Fibroblast of skin of right biceps (primary cell): ENCODE measurements around the gene POU2AF3.
"Not testable (repeated sequence)": the region's sequence is repeated elsewhere in the genome, so short reads cannot be mapped to it uniquely, and the experiment has no call there.

Source experiments
- DNase-seq: peaks from one replicate; pipeline ENCODE4 v3.0.0-alpha.2; 2013

Gene POU2AF3

DNA sequence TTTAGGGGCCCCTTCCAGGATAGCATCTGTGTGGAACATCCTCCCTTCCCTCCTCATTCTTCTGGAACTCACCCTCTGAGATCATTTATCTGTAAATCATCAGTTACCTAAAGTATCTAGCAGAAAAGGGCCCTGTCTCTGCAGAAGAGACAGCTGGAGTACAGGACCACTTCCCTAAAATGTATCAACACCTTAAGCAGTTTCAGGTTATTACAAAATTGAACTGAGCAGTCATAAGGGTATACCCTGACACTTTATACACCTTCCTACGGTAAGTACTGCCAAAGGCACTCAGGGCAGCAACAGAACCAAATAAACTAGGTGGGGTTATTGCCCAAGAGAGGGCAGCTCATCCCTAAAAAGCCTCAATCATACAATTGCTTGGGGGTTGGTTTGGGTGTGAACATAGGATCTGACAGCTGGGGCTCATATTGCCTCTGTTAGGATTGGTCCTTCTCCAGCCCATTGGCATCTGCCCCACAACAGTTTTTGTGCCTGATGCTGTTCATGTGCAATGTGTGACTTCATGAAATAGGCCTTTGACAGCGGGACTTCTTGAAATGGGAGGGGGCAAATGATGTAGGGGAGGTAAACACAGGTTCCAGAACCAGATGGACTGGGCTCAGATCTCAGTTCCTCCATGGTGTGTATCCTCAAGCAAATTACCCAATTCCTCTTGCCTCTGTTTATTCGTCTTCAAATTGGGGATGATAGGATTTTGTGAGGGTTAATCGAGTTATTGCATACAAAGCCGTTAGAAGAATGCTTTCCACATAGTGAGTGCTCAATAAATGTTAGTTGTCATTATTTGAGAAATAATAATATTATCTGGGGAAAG is 2.9 kb downstream of the POU2AF3 start:
- no peak for DNase-seq

DNA sequence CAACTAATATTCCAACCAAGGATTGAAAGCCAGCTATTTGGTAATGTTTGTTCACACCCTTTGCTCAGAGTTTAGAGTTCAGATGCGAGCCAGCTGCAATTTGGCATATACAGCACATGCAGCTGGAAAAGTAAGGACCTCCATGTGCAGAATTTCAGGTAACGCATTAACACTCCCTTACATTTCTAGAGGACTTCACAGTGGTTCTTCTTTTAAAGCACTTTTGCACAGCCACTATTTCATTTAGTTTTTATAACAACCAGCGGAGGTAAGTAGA is 3.4 kb downstream of the POU2AF3 start:
- DNase-seq, result no peak

DNA sequence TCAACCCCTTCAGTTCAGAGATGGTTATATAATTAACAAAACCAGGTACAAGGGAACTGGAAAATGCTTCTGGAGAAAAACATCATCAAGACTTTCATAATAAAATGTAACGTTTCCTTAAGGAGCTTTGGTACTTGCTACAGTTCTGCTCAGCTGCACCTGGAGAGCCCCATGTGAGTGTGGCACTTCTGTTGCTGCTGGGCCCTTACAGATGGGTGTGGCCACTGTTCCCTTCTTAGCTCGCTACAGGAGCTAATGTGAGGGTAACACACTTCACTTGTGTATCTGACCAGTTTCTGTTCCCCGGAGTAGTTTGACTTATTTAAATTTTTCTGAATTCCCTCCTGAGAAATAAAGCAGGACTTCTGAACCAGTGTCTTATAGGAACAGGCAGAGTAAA is 4.0 kb downstream of the POU2AF3 start:
- no peak for DNase-seq

DNA sequence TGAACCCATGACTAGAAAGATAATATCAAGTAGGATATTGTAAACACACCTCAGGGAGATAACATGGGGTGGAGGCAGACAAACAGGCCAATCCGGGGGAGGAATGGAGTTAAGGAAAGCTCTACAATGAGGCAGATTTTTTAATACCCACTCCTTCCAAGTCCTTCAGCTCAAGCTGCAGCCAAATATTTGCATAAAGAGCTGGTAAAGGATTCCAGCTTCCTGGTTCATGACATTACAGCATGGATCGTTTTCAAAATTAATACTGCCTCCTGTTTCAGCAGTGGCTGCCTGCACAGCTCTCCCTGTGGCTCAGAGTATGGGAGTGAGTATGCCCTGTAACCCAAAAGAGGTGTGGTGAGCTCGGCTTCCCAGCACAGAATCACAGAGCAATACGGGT is 5.1 kb downstream of the POU2AF3 start:
- no peak for DNase-seq

DNA sequence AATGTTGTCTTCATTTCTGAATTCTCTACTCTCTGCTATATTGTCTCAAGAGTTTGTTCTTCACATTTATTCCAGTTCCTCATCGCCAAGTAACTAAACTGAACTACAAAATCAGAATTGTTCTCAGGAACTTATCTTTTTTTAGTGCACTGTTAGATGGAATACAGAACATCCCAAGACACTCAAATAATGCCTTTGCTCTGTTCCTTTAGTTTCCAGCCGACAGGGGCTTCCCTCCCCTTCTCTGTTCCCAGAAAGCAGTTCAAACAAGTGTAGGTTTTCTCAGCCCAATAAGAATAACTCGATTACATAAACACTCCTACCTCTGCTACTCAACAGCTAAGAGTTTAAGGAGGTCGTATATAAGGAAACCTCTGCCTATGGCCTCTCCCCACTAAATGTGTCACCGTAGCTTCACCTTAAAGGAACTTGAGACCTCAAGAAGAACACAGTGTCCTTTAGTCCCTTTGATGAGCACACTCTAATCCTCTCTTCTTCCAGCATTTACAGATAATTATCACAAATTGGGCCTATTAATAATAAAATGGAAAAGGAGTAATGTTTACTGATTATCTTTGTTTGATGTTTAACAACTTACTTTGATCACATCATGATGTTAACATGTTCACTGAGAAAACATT is 6.9 kb downstream of the POU2AF3 start:
- DNase-seq, result no peak

DNA sequence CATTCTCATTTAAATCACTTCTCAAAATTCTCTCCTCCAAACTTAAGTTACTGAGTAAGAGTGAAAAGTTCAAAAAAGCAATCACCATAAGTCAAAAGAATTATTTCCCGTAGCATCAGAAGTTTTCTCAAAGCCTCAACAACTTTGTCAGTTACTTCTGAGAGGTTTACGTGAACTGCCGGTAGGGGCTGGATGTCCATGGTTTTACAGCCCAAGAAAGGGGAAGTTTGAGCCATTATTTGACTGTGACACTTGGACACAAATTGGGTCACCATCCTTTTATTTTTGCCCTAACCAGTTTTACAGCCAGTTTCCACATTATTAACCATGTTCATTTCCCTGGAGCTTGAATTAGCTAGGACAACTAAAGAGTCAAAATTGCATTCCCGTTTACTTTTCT is 7.5 kb downstream of the POU2AF3 start:
- DNase-seq, result no peak

DNA sequence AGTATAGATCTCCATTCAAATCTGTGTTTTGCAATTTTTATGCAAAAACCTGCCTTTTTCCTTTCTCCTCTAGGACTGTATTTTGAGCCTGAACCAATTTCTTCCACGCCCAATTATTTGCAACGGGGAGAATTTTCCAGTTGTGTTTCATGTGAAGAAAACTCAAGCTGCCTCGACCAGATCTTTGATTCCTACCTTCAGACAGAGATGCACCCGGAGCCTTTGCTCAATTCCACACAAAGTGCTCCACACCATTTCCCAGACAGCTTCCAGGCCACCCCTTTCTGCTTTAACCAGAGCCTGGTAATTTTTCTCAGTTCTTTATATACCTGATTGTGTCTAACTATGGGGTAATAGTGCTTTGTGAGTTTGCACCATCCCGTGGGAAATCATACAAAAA is 8.0 kb downstream of the POU2AF3 start:
- DNase-seq, result no peak

DNA sequence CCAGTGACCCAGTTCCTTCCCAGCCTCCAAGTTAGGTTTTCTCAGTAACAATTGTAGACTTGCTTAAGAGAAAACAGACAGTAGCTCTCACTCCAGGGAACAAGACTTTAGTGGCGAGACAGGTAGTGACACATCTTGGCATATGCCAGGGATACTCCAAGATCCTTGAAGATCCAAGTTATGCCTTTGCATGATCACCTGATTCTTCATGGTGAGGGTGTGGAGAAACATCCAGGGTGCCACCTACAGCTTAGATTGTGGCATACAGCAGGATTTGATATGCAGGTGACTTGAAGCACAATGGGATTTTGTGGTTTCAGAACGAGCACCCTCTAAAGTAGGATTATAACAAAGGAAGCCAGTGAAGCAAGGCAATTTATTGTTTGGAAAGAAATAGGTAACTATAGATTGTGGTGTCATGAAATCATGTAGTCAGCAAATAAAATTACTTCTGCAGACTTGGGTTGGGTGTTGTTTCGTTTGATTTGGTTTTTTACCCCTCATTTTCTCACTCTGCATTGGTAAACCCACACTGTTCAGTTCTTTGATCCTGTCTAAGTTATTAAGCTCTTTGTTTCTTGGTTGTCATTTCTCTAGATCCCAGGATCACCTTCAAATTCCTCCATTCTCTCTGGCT is 9.2 kb downstream of the POU2AF3 start:
- DNase-seq, result no peak

DNA sequence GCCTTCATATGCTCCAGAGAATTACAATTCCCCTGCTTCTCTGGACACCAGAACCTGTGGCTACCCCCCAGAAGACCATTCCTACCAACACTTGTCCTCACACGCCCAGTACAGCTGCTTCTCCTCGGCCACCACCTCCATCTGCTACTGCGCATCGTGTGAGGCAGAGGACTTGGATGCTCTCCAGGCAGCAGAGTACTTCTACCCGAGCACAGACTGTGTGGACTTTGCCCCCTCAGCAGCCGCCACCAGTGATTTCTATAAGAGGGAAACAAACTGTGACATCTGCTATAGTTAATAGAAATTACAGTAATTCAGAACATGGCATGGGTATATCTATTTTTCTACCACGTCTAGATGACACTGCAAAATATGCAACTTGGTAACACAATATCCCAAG is 9.8 kb downstream of the POU2AF3 start:
- DNase-seq, result no peak

DNA sequence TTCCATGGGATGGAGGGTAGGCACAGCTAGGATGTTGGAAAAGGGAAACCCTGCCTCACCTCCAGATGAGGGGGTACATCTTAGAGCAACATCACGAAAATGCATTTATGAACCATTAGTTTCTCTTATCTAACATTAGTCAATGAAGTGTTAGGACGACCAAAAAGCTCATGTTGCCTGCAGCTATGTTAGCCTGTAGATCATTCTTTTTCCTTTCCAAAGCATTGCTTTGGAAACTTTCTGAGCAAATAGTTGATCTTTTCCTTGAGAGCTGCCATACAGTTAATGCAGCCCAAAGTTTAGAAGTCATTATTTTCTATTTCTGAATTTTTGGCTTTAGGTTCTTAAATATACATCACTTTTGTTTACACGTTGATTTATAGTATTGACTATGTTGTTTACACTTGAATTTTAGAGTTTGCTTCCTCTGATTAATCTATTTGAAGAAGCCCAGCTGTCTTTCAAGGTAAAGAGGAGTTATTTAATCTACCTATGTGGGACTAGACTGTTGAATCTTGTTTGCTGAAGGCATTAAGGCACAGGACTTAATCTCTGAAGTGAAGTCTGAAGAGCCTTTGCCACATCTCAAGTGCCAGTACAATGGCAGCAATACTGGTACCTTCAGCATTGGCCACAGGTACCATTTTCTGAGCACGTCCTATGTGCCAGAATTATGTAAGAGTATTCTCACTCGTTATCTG is 11.0 kb downstream of the POU2AF3 start:
- no peak for DNase-seq

DNA sequence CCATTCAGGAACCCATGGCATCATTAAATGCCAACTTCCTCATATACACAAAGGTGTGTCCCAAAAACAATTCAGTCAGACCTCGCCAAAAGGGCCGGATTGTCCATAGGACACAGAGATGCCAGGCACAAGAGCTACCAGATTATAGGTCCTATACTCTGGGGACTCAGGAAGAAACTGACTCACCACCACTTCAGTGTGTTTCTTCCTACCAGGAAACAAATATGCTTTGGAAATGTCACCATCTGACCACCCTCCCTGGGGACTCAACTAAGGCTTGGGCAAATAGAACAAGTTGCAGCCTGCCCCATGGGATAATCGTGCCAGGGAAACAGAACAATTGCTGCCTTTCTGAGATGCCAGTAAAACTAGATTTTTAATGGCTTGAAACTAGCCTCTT is 11.7 kb downstream of the POU2AF3 start:
- no peak for DNase-seq

DNA sequence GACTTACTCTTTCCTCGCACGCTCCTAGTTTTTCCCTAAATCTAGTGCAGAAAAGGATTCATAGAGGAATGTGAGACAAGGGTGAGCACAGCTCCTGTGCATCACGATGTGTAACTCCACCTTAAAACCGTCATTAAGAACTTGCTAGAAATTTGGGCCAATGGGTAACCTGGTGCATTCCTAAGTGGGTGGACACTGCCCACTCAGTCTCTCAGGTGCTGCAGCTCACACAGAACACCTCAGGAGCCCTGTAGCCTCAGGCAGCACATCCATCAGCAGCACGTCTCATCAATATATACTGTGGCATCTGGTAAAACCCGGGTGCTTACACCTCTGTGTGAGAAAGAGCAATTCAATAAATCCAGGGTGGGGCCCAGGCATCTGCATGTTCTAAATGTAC is 12.4 kb downstream of the POU2AF3 start:
- no peak for DNase-seq

DNA sequence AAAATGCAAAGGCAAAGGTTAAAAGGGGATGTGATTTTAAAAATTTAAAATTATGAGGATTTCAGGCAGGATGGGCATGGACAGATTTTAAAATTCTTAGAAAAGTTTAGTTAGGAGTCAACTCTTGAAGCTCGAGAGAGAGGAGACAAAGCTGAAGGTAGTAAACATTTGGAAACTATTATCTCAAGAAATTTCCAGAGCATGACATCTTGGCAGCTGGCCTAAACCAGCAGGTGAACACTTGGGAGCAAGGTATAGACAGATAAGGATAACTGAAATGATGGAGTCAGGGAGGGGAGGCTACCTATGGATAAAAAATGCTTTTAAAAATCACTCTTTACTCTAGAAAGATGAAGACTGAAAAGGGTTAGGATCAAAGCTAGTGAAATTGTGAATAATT is 13.7 kb downstream of the POU2AF3 start:
- no peak for DNase-seq

DNA sequence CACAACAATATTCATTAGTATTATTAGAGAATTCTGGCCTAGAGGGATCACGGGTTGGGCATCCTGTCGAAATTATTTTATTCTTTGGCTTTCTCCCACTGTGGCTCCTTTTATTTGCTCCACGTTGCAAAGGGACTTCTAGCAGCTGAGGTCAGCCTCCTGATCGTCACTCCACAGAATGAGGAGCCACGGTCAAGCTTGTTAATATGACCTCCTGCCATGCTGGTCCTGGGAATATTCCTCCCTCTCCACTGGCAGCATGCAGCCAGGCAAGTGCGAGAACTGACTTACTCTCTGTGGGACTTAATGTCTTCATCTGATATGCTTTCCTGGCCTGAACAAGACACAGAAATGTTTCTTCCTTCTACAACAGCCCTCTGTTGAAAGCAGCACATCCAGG is 20.9 kb downstream of the POU2AF3 start:
- no peak for DNase-seq

DNA sequence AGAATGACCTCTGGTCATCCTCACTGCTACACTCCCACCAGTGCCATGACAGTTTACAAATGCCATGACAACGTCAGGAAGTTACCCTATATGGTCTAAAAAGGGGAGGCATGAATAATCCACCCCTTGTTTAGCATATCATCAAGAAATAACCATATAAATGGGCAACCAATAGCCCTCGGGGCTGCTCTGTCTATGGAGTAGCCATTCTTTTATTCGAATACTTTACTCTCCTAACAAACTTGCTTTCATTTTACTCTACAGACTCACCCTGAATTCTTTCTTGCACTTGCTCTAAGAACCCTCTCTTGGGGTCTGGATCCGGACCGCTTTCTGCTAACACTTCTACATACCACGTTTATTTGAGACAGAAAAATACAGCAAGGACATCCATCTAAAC is 21.9 kb downstream of the POU2AF3 start:
- not testable (repeated sequence) for DNase-seq

DNA sequence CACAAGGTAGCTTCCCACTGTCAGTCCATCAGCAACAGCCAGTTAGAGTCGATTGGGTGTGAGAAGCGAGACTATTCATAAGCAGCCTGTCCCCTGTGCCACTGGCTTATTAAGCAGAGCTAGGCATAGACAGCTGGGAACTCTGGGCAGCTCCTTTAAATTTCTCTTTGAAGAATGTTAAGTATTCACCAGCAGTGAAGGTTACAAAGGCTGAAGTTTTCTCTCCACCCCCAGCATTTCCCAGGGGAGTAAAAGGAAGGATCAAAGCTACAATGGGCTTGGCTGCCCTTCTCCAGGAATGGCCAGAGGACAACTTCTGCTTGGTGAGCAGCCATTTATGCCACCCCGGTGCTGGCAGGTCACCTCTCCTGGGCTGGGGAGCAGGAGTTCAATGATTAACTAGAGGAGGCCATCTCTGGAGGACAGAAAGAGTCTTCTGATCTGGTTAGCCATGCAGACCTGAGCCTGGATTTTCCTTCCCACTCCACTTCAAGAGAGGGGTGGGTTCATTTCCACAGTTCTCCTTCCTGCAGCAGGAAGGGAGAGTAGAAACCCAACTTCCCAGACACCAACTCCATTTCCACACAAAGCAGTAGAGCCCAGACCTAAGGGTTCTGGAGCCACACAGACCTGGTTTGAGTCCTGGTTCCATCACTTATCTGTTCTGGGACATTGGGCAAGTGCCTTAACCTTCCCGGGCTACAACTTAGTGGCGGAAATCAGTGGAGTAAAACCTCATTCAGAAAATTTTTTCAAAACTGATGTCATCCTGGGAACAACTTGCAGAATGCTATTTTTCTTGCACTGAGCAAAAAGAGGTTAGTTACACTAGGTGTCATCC is 22.6 kb downstream of the POU2AF3 start:
- DNase-seq, result no peak

DNA sequence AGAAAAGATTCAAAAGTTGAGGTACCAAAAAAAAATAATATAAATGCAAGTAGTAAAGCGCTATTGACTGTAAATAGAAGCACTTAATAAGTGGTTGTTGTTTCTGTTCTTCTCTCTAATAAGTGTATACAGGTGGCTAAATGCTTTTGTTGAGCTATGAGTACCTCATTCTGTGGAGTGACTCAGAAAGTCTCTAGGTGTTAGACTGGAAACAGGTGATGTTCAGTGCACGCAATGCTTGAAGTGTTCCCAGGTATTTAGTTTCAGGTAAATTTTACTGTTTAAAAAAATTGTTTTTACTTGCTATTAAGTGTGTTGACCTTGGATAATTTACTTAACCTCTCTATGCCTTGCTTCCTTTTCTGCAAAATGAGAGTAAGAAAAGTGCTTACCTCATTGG is 24.2 kb downstream of the POU2AF3 start:
- DNase-seq, result no peak

DNA sequence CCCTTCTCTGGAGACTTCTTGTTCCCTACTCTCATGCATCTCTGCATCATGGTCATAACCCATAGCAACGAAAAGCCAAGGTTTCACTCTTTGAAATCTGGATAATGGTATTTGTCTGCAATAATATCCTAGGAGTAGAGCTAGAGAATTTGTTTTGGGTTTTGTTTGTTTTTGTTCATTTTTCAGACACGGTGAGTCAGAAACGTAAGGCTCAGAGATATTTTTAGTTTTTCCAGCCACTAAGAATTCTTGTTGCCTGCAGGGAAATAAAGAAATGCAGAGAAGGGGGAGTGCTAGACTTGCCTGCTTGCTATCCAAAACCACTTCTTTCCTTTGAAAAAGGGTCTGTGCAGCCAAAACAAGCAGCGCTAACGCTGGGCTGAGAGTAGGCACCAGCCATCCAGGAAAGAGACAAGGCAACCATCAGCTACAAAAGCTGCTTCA is 26.0 kb downstream of the POU2AF3 start:
- peak; percentile 30 for DNase-seq

DNA sequence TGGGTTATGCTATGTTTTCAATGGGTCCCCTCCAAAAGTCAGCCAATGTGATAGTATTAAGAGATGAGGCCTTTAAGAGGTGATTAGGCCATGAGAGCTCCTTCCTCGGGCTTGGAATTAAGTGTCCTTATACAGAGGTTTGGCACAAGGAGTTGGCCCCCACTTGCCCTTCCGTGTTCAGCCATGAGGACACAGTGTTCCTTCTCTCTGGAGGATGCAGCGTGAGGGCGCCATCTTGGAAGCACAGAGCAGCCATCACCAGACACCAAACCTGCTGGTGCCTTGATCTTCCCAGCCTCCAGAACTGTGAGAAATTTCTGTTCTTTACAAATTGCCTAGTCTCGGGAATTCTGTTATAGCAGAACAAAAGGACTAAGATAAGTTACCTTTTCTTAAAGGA is 26.9 kb downstream of the POU2AF3 start:
- DNase-seq, result no peak

DNA sequence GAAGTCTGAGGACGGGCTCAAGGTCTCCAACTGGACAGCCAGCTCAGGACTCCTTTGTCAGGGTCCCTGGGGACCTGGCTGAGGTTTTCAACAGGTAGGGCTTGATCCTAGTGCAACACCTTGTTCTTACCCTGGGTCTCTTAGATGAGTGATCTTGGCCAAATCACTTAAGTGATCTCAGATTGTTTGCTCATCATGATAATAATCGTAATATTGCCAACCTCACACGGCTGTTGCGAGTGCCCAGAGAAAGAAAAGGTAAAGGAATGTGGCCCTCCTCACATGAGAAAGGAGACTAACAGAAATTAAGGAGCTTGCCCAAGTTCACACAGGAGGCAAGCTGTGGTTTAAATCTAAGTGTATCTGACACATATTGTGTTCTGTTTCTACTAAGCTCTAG is 28.5 kb downstream of the POU2AF3 start:
- DNase-seq, result no peak

DNA sequence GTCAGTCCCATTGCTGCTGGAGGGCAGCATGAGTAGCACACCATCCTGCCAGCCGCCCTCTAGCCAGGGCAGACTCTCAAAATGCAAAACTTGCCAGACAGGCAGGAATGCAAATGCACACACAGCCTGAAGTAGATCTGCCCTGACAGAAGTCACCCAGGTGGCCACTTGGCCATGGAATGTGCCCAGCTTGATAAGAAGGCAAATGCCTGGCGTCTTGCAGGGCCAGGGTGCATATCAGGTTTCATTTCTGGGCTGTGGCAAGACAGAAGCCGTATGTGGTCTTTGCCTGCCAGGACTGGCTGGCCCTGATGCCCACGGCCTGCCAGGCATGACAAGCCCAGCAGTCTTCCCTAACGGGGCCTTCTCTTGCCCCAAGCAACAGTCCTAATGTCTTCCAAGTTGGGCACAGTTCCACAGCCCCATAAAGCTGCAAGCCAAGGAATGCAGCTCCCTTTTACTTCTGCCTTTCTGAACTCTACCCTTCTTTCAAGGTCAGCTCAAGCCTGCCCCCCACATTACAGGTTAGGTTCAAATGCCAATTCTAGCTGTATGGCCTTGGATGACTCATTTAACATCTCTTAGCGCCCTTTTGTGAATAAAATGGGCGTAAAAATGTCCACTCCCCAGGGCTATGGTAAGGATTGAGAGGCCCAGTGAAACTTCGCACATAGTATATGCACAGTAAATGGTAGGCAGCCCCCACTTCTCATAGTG is 29.7 kb downstream of the POU2AF3 start:
- no peak for DNase-seq
